Suppressor macrophage treated with lipopolysaccharide for 4 hours (primary cell): Measurements from ENCODE around the gene GGT5.
A peak's percentile ranks its signal among the peaks of the same experiment; 100 is the strongest.
"Not testable (repeated sequence)": the region's sequence is repeated elsewhere in the genome, so short reads cannot be mapped to it uniquely, and the experiment has no call there.

Experiments
- DNase-seq: peaks from one replicate; pipeline ENCODE4 v3.0.0-alpha.2; 2020

Gene GGT5

DNA sequence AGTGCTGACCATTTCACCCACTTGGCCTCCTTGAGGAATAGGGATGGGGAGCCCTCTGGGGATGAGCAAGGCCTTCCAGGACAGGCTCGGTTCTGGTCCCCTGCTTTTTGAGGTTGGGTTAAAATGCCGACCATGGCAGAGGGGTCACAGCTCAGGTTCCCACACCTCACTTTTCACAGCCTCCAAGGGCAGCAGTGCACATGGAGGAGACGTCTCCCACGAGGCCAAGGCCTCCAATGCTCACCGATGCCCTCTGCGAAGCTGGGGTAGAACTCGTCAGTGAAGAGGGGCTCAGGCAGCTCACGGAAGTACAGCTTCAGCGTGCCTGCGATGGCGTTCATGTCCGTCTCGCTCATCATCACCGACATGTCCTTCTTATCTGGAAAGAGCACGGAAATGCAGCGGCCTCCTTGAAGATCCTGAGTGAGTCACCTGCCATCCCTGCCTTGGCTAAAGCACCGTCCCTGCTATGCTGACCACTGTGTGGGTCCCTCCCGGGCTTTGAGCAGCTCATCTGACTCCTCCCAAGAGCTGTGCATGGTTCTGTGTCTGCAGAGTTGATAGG lies 17.4 kb upstream of the GGT5 start:
- not testable (repeated sequence) for DNase-seq

DNA sequence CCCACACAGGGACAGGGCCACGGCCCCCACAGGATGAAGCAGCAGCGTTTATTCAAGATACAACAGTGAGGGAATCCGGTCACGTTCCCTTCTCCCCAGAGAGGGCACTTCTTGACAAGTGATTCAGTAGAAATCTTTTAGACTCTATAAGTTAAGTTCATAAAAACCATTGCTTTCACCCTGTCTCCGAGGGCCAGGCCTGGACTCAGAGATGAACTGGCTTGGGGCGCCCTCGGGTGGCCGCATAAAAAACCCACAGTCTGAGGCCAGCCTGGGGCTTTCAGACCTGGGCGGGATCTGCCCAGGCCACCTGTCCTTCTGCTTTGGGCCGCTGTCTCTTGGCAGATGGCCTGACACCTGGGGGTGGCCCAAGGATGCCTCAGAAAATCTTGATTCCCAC lies 14.6 kb upstream of the GGT5 start:
- peak; percentile 80 for DNase-seq

DNA sequence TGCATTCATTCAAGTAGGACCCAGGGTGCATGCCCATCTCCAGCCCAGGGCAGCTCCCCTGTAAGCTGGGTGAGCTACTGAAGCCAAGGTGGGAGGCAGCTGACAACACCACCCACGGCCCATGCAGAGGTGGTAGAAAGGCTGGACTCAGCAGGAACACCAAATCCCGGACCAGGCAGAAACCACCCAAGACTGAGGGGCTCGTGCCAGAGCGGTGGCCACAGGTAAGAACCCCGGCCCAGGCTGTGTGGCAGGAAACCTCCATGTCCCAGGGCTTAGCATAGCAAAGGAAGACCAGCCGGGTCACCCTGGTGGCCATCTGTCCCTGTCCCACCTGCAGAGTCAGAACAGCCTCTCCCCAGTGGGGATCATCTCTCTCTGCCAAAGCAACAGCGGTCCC lies 11.9 kb upstream of the GGT5 start:
- DNase-seq: not testable (repeated sequence)

DNA sequence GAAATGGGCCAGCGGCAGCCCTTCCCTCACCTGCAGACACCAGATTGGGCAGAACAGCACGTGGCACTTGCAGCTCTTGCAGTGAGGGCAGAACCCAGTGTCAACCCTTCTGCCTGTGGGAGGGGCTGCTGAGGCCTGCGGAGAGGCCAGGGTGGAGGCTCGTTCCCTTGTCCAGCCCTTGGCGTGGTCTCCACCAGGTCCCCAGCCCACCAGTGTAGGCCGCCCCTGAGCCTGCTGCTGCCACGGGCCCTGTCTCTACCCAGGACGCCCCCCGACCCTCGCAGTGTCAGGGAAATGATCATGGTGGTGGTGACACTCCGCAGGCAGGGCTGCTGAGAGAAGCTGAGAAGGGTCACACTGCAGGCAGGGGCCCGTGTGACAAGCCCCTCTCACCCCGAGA lies 11.3 kb upstream of the GGT5 start:
- not testable (repeated sequence) for DNase-seq

DNA sequence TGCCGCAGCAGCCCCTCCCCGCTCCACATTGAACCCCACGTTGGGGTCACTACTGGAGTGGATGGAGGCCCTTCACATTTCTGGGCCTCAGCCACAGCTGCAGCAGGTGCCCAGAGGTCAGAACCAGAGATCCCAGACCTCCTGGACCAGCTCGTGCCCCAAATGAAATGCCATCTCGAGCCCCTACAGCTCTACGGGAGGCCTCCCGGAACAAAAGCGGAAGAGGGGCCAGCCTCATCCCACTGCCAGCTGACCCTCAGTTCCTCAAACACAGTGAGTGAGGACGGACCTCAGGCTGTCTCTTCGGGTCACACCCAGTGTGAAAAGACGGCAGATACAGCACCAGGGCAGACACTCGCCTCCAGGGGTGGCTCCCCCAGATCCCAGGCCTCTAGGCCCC lies 8.2 kb upstream of the GGT5 start:
- not testable (repeated sequence) for DNase-seq

DNA sequence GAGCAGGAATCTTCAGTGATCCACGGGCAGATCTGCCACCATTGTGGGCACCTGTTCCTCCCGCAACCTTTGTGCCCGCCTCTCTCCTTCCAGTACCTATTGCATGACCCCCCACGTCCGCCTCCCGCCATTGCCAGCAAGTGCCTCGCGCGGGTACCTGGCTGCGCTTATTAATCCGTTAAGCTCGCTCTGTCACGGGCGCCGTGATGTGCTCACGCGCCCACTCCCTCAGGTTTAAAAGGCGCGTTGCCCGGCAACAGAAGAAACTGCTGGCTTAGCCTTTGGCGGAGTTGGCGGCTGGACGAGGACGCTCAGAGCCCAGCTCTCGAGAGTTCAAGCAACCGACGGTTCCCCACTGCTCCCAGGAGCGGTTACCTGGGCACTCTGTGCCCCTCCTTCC lies 6.4 kb upstream of the GGT5 start:
- DNase-seq: not testable (repeated sequence)

DNA sequence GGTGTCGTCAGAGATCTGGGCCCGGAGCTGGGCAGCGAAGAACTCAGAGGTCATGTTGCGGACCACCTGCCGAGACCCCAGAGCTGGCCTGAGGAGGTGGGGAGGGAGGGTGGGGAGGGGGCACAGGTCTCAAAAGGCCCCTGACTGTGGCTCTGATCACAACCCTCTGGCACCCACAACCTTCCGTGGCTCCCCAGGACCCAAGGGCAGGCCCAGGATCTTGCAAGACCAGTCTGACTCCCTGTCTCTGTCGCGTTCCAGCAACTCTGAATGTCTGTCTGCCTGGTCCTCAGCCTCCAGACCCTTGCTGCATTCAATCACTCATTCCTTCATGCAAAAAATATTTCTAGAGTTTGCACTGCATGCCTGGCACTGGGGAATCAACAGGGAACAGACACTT lies 4.5 kb upstream of the GGT5 start:
- DNase-seq: not testable (repeated sequence)

DNA sequence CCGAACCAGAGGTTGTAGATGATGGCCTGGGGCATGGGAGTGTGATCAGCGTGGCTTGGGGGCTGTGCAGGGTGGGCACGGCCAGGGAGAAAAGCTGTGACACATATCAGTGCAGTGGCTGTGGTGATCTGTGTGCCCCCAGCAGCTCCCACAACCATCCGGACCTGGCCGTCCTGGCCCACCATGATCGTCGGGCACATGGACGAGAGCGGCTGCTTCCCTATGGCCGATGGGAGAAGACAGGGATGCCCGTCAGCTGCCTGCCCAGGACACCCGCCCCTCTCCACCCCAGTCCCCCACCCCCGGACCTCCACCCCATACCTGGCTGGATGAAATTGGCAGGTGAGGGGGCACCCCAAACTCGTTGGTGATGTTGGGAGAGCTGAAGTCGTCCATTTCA lies 3.7 kb upstream of the GGT5 start:
- DNase-seq: not testable (repeated sequence)

DNA sequence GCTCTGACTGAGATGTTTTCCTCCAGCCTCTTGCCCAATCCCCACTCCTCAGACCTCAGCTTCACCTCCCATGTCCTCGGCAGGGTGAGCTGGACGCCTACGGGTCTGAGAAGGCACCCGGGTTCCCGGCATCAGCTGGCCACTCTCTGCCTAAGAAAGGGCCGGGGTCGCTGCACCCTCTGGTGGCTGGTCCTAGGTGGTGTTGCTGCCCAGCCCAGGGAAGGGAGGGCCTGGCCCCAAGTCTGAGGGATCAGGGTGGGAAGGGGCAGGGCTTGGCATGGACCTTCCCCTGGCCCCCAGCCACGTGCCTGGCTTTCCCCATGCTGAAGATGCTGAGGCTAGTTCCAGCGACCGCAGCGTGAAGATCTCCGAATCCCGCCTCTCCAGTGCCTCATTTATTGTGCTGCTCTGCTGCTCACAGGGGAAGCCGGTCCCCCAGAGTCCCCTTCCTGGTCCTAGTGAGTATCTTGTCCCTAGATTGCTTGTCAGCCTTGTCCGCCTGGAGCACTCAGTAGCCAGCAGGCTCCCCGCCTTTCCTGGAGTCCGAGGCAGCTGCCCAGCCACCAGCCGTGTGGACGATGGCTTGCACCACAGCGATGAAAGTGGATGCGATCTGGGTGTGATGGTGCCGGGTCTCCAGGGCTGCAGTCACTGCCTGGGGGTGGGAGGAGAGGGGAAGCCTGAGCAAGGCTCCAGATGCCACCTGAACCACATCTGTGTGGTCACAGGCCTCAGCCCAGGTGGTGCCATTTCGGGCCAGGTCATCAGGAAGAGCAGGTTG lies 2.9 kb upstream of the GGT5 start:
- peak; percentile 94 for DNase-seq

DNA sequence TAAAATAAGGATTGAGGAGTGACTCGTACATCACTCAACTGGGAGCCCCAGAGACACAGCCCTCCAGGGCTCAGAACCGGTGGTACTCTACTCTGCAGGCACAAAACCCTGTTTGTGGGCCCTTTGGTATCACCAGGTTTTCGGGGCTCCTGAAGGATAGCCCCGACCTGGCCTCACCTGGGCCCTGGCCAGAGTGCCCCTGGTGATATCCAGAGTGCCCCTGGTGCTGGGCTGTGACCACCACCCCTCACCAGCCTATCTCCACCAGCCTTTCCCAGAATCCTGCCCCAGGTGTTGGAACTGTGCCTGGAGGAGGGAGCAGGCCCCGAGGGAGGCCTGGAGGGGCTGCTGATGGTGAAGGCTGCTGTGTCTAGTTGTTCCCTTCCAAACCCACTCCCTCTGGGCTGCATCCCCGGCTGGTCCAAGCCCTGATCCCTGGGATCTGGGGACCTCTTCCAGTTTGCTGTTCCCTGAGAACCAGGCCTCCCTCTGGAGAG lies 2.2 kb upstream of the GGT5 start:
- no peak for DNase-seq

DNA sequence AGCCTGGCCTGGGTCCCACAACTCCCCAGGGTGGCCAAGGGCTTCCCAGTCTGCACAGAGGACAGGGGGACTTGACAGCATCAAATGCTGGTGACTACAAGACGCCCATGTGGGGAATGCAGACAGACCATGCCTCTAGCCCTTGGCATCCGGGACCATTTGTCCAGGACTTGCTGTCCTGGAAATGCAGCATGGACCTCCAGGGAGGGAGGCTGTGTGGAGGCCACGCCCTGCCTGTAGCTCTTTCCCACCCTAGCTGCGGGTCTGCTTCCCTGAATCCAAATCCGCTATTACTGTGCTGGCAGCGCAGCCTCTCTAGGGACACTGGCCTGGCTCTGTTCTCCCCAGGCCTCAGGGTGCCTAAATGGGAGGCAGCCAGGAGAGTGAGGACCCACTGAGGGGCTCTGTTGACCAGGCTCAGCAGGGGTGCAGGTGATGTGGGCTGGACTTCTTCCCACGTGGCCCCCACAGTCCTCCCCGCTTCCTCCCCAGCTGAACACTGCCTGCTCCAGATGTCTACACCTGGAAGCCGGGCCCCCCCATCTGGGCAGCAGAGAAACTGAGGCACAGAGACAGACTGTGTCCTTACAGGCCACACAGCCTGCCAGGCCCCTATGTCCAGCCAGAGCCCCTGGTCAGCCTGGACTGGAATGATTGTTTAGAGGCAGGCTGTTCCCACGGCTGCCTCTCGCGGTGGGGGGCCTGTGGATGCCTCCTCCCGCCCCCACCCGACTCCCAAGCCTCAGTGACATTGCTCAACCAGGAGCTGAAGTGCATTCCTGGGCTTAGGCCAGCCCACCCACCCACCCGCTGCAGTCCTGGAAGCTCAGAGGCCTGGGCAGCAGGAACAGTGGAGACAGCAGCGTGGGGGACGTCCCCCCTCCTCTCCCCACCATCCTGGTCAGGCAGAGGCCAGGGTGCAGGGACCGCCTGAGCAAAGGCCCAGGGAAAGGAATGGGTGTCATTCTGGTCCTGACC lies 991 bp upstream of the GGT5 start:
- DNase-seq: not testable (repeated sequence)

DNA sequence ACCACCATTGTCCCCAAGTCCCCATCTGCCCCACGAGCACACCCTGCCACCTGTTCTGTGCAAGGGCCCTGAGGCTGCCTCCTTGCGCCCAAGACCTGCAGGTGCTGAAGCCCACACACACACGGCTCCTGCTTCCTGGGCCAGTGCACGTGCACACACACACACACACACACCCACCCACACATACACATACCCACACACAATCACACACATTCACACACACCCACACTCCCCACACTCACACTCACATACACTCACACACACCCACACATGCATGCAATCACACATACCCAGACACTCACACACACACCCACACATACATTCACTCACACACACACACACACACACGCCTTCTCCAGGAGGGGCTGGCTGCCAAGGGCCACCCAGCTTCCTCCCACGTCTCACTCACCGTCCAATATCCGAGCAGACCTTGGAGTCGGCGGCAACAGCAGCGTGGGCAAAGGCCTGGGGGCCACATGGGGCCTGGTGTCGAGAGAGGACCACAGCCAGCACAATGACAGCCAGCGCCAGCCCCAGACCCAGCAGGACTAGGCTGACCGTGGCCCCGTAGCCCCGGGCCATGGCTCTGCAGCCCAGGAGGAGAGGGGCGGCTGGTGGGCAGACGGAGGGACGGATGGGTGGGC lies 616 bp downstream of the GGT5 start:
- DNase-seq: no peak

DNA sequence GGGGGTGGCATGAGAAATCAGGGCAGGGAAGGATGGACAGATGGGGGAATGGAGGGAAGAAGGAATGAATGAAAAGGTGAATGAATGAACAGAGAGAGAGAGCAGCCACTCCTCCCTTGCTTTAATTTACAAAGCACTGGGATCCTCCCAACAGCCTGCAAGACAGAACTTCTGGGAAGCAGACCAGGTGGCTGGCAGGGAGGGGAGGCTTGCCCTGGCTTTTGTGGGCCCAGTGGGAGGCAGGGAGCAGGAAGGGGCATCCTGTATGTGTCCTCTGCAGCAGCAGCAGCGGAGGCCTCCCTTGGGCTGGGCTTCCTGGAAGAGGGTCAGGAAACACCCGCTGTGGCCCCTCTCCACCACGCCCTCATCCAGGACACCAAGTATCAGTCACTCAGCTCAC lies 1.5 kb downstream of the GGT5 start:
- peak; percentile 39 for DNase-seq

DNA sequence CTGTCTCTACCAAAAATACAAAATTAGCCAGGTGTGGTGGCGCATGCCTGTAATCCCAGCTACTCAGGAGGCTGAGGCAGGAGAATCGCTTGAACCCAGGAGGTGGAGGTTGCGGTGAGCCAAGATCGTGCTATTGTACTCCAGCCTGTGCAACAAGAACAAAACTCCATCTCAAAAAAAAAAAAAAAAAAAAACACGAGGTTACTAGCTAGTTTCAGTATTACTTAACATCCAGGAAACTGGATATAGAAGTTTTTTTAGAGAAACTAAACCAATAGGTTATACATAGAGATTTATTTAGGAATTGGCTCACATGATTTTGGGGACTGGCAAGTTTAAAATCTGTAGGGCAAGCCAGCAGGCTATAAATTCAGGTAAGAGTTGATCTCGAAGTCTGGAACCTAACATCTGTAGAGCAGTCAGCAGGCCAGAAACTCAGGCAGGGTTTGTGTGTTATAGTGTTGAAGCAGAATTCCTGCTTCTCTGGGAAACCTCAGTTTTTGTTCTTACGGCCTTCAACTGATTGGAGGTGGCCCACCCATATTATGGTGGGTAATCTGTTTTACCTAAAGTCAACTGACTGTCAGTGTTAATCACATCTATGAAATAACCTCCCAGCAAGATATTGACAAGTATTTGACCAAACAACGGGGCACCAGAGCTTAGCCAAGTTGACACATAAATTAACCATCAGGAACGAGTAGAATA lies 3.7 kb downstream of the GGT5 start:
- peak; percentile 34 for DNase-seq

DNA sequence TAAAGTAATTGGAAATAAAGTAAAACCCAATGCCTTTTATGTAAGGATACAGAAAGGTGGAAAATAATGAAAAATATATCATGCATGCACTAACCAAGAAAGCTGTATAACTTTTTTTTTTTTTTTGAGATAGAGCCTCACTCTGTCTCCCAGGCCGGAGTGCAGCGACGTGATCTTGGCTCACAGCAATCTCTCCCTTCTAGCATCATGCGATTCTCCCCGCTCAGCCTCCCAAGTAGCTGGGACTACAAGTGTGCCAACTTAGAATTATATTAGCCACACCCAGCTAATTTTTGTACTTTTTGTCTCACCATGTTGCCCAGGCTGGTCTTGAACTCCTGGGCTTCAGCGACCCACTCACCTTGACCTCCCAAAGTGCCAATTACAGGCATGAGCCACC lies 4.5 kb downstream of the GGT5 start:
- DNase-seq: no peak

DNA sequence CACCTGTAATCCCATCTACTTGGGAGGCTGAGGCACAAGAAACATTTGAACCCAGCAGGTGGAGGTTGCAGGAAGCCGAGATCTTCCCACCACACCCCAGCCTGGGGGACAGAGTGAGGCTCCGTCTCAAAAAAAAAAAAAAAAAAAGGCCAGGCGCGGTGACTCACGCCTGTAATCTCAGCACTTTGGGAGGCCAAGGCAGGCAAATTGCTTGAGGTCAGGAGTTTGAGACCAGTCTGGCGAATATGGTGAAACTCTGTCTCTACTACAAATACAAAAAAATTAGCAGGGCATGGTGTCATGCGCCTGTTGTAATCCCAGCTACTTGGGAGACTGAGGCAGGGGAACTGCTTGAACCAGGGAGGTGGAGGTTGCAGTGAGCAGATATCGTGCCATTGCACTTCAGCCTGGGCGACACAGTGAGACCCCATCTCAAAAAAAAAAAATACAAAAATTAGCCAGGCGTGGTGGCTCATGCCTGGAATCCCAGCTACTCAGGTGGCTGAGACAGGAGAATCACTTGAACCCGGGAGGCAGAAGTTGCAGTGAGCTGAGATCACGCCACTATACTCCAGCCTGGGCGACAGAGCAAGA lies 6.7 kb downstream of the GGT5 start:
- DNase-seq: not testable (repeated sequence)

DNA sequence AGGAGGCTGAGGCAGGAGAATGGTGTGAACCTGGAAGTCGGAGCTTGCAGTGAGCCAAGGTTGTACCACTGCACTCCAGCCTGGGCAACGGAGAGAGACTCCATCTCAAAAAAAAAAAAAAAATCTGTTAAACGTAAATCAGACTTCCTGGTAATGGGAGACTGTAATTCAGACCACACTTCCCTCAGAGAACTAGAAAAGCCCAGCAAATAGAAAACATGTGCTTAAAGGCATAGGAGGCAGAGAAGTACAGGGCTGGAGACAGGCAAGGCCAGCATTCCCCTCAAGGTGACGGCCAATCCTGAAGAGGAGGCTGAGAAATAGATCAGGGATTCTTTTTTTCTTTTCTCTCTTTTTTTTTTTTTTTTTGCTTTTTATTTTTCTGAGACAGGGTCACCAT lies 8.2 kb downstream of the GGT5 start:
- no peak for DNase-seq

DNA sequence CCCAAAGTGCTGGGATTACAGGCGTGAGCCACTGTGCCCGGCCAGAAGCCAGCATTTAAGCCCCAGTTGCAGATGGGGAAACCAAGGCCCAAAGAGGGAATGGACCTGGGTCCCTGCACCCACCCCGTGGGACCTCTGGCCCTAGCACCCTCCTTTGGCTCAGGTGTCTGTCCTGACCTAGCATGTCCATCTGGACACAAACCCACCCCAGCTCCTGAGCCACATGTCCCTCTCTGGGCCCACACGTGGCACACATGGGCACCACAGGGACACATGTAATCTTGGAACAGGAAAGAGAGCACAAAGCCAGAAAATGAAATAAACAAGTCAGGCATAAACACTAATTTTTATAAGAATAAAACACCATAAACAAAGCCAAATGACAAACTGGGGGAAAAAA lies 9.6 kb downstream of the GGT5 start:
- DNase-seq: no peak

DNA sequence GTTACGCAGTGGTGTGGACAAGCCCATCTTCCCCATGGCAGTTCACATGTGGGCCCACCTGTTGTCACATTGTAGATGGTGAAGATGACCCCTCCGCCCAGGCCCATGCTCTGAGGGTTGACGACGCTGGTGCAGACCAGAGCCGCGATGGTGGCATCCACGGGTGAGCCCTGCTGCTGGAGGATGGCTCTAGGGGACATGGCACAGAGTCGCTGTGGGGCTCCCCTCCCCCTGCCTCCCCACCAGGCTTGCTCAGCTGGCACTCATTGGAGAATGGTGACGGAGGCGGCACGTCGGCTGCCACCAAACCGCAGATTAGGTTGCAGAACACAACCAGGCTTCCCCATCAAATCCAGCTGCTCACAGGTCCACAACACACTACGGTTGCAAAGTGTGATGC lies 11.1 kb downstream of the GGT5 start:
- no peak for DNase-seq

DNA sequence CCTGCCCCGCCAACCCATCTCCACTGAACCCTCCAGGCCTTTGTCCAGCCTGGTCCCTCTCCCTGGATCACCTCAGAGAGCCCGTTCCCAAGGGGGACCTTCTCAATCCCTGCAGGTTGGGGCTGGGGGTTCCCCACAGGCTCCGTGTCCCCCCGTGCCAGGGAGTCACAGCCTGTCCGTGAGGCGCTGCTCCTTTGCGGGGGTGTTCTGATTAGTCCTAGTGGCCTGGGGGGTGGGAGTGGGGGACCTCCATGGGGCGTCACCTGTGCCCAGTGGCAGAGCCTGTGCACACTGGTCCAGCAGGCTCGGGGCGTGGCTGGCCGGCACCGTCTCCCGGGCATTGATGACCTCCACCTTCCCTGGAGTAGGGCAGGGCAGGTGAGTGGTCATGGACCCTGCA lies 11.6 kb downstream of the GGT5 start:
- no peak for DNase-seq

DNA sequence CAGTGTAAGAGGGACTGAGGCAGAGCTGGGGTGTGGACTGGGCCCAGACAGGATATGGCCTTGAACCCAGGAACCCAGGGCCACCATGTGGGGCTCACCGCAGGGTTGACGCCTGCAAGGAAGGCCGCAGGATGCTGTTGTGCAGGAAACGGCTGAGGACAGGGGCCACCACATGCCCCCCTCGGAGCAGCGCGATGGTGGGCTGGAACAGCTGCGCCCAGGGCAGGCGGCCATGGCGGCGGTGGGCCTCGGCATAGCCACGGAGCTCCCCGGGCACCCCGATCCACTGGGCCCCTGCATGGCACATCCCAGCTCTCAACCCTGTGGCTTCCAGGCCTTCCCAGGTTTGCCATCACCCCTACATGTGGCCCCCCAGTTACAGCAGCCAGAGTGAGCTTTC lies 12.2 kb downstream of the GGT5 start:
- DNase-seq: no peak

DNA sequence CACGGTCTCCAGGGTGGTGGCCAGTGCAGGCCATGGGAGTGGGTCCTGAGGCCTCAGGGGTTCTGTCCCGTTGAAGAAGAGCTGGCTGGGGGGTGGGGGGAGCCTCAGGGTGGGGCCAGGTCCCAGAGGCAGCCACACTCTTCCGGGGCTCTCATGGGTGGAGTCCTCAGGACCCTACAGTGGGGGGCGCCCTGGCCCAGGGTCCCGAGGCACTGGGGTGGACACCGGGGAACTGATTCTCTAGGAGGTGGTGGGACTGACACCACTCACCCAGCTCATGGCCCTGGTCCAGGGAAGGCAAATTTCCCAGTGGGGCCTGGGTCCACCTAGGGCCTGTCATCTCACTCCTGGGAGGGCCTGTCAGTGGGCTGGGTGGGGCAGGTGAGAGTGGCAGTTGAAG lies 12.8 kb downstream of the GGT5 start:
- no peak for DNase-seq
